GM12872 (cell line): ENCODE results near the gene UMODL1.

Experiments
- CTCF ChIP-seq: IDR thresholded peaks from 3 replicates; pipeline ENCODE4 v1.5.1; 2011; ENCODE audit warnings: low read depth, mild to moderate bottlenecking, low read length, moderate library complexity; ENCODE audit not compliant: insufficient read depth

Gene UMODL1

GRCh38 chr21:42143111-42143510, 72.0 kb downstream of the UMODL1 start:
- no peak for TF ChIP-seq CTCF

- no peak for TF ChIP-seq CTCF
These were observed 73.1 kb downstream of the UMODL1 start for GRCh38 chr21:42144221-42144620.

GRCh38 chr21:42144679-42145568, 73.8 kb downstream of the UMODL1 start:
- no peak for TF ChIP-seq CTCF

- peak; percentile 98 for TF ChIP-seq CTCF
These were observed 74.6 kb downstream of the UMODL1 start for GRCh38 chr21:42145569-42146272.

GRCh38 chr21:42146273-42146805, 75.2 kb downstream of the UMODL1 start:
- TF ChIP-seq CTCF: no peak

GRCh38 chr21:42146821-42147220, 75.7 kb downstream of the UMODL1 start:
- no peak for TF ChIP-seq CTCF

- no peak for TF ChIP-seq CTCF
These were observed 76.4 kb downstream of the UMODL1 start for GRCh38 chr21:42147386-42148020.
